Lung (tissue), 12 donors: ENCODE measurements around the gene STT3A. TPM values are rescaled to one million over a fixed set of nuclear protein-coding genes. Genes with fewer than 3 reads are reported as not detected.

Experiments
- ATAC-seq: fragments of 200-7000 bp; cut with Tn5 transposase; one replicate; pipeline ENCODE4 v1.9.1; 2020; ENCODE audit warnings: moderate number of reproducible peaks; ENCODE audit not compliant: insufficient read depth, low FRiP score
- DNase-seq, 3 donors: peaks; one replicate each; pipeline ENCODE4 v3.0.0-alpha.2; 2013 to 2017
- H3K27ac ChIP-seq, 2 donors: one replicate each; pipeline ENCODE4 v1.5.1; 2013; ENCODE audit warnings: mild to moderate bottlenecking in 2 of 2, moderate library complexity in 2 of 2, control low read depth in 1 of 2, inconsistent platforms in 1 of 2, low read depth in 1 of 2, low read length in 1 of 2
- H3K27me3 ChIP-seq, 3 donors: one replicate each; pipeline ENCODE4 v1.5.1; 2013; ENCODE audit warnings: low read length in 2 of 3; ENCODE audit not compliant: control insufficient read depth in 3 of 3, insufficient read depth in 3 of 3
- H3K36me3 ChIP-seq, 4 donors: one replicate each; pipeline ENCODE4 v1.5.1; 2013; ENCODE audit warnings: low read length in 4 of 4, mild to moderate bottlenecking in 1 of 4, moderate library complexity in 1 of 4; ENCODE audit not compliant: control insufficient read depth in 4 of 4, insufficient read depth in 4 of 4
- H3K4me1 ChIP-seq, 5 donors: one replicate each; pipeline ENCODE4 v1.5.1; 2013; ENCODE audit warnings: low read length in 5 of 5, mild to moderate bottlenecking in 2 of 5, moderate library complexity in 1 of 5; ENCODE audit not compliant: control insufficient read depth in 5 of 5, insufficient read depth in 5 of 5
- H3K4me3 ChIP-seq: one replicate; pipeline ENCODE4 v1.5.1; 2013; ENCODE audit warnings: mild to moderate bottlenecking, control low read depth, moderate library complexity
- H3K9ac ChIP-seq, 2 donors: one replicate each; pipeline ENCODE4 v1.5.1; 2013; ENCODE audit warnings: low read length in 2 of 2, control low read depth in 1 of 2; ENCODE audit not compliant: insufficient read depth in 1 of 2
- H3K9me3 ChIP-seq, 4 donors: one replicate each; pipeline ENCODE4 v1.5.1; 2013; ENCODE audit warnings: low read length in 3 of 4, mild to moderate bottlenecking in 1 of 4, moderate library complexity in 1 of 4; ENCODE audit not compliant: control insufficient read depth in 4 of 4, insufficient read depth in 3 of 4
- WGBS, 2 donors: extraction: QIAGEN DNeasy Blood & Tissue Kit; methylation state at CpG; one replicate each; pipeline ENCODE4 v1.1.7; 2013; 5-methylcytosine and 5-hydroxymethylcytosine counted together
- polyA plus RNA-seq, 2 donors: library from polyadenylated mRNA; stranded (reverse); fragments of 200-250 nt; gene quantifications; one replicate each; pipeline ENCODE4 v1.2.1, GENCODE V29; 2013
- total RNA-seq, 2 donors: library from RNA; depleted of rRNA in 1 of 2; stranded (reverse); fragments of >200 nt in 1 of 2; gene quantifications; one replicate each; pipeline ENCODE4 v1.2.1, GENCODE V29; 2014 to 2021
- TF ChIP-seq, protein P1 (sequence below): IDR thresholded peaks from 2 replicates; pipeline ENCODE4 v1.5.1; 2012; ENCODE audit warnings: mild to moderate bottlenecking; ENCODE audit errors: control extremely low read depth, extremely low read depth
- donor health status: control.
- donor health status: control.
- donor health status: Bipolar disorder and iron deficiency.
- donor health status: healthy.
- donor health status: DM: yes; HTN: yes; CAD: no.

STT3A gene
- total and polyA plus RNA-seq, 4 donors: 49.6 to 136 (median 101) TPM

DNA sequence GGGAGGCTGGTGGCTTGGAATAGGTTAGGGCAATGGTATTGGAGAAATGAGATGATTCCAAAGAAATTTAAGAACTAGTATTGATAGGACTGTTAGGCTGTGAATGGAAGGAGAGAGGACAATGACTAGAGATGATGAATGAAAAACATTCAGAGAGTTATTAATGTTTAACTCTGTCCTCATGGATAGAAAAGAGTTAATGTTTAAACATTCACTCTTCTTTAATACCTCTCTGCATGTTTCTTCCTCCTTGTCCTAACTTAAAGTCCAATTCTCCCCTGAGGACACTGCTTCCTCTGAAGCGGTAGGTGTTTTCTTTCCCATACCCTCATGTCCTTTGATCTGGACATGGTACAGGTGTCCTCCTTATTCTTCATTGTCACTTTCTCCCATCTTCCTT, 45.7 kb downstream of the STT3A start:
- TF ChIP-seq, protein P1, sequence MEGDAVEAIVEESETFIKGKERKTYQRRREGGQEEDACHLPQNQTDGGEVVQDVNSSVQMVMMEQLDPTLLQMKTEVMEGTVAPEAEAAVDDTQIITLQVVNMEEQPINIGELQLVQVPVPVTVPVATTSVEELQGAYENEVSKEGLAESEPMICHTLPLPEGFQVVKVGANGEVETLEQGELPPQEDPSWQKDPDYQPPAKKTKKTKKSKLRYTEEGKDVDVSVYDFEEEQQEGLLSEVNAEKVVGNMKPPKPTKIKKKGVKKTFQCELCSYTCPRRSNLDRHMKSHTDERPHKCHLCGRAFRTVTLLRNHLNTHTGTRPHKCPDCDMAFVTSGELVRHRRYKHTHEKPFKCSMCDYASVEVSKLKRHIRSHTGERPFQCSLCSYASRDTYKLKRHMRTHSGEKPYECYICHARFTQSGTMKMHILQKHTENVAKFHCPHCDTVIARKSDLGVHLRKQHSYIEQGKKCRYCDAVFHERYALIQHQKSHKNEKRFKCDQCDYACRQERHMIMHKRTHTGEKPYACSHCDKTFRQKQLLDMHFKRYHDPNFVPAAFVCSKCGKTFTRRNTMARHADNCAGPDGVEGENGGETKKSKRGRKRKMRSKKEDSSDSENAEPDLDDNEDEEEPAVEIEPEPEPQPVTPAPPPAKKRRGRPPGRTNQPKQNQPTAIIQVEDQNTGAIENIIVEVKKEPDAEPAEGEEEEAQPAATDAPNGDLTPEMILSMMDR: no peak
- DNase-seq (no peak), ATAC-seq (no peak)
- Histone ChIP-seq H3K4me1 (no peaks in the 10 kb centered on the region), H3K9ac (no peak overlapping the region), H3K27ac (no peak overlapping the region), H3K4me3 (no peak overlapping the region), H3K27me3 (no peaks in the 10 kb centered on the region), H3K36me3 (peaks cover 0 to 7% (median 4%) of the 10 kb centered on the region in 4 donors), H3K9me3 (no peaks in the 10 kb centered on the region)
- WGBS, 2 donors: 89 to 96% methylated on average over 1 of the region's 1 CpG

DNA sequence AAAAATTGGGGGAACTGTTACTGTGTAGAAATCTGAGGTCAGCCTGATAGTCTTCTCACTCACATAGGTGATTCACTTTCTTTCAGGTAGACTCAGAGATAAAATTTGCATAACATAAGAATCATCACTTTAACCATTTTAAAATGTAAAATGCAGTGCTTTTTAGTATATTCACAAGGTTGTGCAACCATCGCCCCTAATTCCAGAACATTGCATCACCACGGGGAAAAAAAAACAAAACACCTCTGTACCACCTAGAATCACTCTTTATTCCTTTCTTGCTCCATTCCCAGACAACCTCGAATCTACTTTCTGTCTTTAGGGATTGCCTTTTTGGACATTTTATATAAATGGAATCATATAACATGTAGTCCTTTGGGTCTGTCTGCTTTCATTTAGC, 53.2 kb downstream of the STT3A start:
- WGBS, 2 donors: 96 to 98% methylated on average over 3 of the region's 3 CpGs
- DNase-seq (no peak), ATAC-seq (no peak)
- no peak overlapping the region for H3K27ac ChIP-seq
- peaks cover 0 to 8% (median 1%) of the 10 kb centered on the region in 4 donors for H3K36me3 ChIP-seq
- no peak overlapping the region for H3K4me3 ChIP-seq
- H3K27me3 ChIP-seq: no peaks in the 10 kb centered on the region
- H3K4me1 ChIP-seq: no peaks in the 10 kb centered on the region
- H3K9ac ChIP-seq: no peak overlapping the region
- no peaks in the 10 kb centered on the region for H3K9me3 ChIP-seq
- TF ChIP-seq, protein P1: no peak

DNA sequence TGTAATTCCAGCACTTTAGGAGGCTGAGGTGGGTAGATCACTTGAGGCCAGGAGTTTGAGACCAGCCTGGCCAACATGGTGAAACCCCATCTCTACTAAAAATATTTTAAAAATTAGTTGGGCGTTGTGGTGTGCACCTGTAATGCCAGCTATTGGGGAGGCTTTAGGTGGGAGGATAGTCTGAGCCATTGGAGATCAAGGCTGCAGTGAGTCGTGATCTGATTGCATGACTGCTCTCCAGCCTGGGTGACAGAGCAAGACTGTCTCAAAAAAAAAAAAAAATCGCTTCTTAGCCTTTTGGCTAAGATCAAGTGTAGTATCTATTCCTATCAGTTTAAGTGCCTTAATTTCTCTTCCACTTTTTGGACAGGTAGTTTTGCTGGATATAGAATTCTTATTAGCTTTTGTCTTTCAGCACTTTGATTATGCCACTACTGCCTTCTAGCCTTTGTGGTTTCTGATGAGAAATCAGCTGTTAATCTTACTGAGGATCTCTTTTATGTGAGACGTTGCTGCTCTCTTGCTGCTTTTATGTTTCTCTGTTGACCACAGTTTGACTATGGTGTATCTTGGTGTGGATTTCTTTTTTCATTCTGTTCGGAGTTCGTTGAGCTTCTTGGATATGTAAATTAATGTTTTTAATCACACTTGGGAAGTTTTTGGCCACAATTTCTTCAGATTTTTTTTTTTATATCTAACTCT, 57.0 kb downstream of the STT3A start:
- 89 to 90% methylated on average over 6 of the region's 6 CpGs for WGBS, 2 donors
- TF ChIP-seq, protein P1: no peak
- H3K27me3 ChIP-seq: no peaks in the 10 kb centered on the region
- DNase-seq (no peak), ATAC-seq (no peak)
- H3K4me1 ChIP-seq: no peaks in the 10 kb centered on the region
- H3K27ac ChIP-seq: no peak overlapping the region
- no peaks in the 10 kb centered on the region for H3K9me3 ChIP-seq
- H3K4me3 ChIP-seq: no peak overlapping the region
- H3K9ac ChIP-seq: no peak overlapping the region
- H3K36me3 ChIP-seq: peaks cover 0 to 12% (median 0%) of the 10 kb centered on the region in 4 donors

DNA sequence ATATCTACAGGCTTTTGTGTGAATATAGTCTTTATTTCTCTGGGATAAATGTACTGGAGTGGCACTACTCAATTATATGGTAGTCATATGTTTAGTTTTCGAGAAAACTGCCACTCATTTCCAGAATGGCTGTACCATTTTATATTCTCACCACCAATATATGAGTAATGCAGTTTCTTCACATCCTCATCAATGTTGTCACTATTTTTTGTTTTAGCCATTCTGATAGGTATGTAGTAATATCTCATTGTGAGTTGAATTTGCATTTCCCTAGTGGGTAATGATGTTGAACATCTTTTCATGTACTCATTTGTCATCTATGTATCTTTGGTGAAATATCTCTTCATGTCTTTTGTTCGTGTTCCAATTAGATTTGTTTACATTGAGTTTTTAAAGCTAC, 70.0 kb downstream of the STT3A start:
- no peak overlapping the region for H3K4me3 ChIP-seq
- H3K27ac ChIP-seq: no peak overlapping the region
- 87 to 95% methylated on average over 2 of the region's 2 CpGs for WGBS, 2 donors
- no peak overlapping the region for H3K9ac ChIP-seq
- no peaks in the 10 kb centered on the region for H3K4me1 ChIP-seq
- TF ChIP-seq, protein P1: no peak
- ATAC-seq (no peak), DNase-seq (no peak)
- peaks cover 0 to 5% (median 2%) of the 10 kb centered on the region in 4 donors for H3K9me3 ChIP-seq
- no peaks in the 10 kb centered on the region for H3K27me3 ChIP-seq
- H3K36me3 ChIP-seq: peaks cover 0 to 2% (median 0%) of the 10 kb centered on the region in 4 donors
